ENCODE data around the gene RASGEF1B. TPM values are rescaled to one million over a fixed set of nuclear protein-coding genes. Genes with fewer than 3 reads are reported as not detected.

RASGEF1B gene
- total RNA-seq = 0.13 and 3.4 TPM in 2 replicates

GRCh38 chr4:81471588-81472280 lies at the start of gene RASGEF1B:
RASGEF1B (minus strand) TSS chr4:81471907; CDS start chr4:81459508, 12,399 bp downstream.

Measured in epithelial cell of alveolus of lung (primary cell).